ENCODE results near the gene MSX1.

The MSX1 gene

DNA sequence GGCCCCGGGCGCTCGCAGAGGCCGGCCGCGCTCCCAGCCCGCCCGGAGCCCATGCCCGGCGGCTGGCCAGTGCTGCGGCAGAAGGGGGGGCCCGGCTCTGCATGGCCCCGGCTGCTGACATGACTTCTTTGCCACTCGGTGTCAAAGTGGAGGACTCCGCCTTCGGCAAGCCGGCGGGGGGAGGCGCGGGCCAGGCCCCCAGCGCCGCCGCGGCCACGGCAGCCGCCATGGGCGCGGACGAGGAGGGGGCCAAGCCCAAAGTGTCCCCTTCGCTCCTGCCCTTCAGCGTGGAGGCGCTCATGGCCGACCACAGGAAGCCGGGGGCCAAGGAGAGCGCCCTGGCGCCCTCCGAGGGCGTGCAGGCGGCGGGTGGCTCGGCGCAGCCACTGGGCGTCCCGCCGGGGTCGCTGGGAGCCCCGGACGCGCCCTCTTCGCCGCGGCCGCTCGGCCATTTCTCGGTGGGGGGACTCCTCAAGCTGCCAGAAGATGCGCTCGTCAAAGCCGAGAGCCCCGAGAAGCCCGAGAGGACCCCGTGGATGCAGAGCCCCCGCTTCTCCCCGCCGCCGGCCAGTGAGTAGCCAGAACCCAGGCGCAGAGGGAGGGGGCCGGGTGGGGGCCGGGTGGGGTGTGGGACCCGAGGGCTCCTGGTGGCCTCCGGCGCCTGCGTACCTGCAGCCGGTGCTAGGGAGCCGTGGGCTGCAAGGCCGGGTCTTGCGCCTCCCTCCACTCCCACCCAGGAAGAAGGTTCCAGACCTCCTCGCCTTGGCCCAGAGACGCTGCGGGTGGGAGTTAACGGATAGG, 534 bp downstream of the MSX1 start:
- peak overlapping the region; percentile 80 for H3K4me3 Mint-ChIP-seq
- H3K9me3 Mint-ChIP-seq: no peaks in the 10 kb centered on the region
- no peak overlapping the region for H3K27ac Mint-ChIP-seq
- peaks cover 37% of the 10 kb centered on the region for H3K4me1 Mint-ChIP-seq (ENCODE audit: low read depth)
- H3K36me3 Mint-ChIP-seq (ENCODE audit: low read depth): no peaks in the 10 kb centered on the region
- H3K27me3 Mint-ChIP-seq: peaks cover 84% of the 10 kb centered on the region

DNA sequence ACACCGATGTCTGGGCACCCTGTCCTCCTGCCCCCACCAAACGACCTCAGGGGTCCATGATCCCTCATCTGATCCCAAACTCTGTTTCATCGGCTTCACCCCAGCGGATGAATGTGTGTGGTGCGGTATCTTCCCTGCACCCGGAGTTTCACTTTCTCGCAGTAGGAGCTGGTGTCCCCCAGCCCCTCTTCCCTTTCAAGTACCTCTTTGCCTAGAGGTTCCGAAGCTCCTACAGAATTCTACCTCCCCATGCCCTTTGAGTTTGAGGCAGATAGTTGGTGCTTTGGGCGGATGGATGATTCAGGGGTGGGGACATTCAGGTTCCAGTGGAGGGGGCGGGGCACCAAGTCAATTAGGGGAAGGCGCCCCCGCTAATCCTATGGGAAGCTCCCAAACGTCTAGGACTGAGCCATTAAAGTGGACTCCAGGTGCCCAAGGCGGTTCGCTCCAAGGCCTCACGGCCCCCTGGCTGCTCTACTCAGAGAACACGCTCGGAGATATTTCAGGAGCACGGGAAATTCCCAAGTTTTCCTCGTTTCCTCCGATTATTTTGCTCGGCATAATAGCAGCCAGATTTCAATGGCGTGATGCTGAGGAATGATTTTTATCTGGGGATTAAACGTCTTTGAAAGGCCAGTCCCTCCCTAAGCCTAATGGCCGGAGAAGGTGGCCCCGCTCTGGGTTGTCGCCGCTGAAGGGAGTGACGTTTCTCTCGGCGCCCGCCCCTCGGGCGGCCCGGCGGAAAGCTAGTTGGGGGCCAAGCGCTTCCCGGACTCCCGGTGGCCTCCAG, 1.3 kb downstream of the MSX1 start:
- H3K27me3 Mint-ChIP-seq: peaks cover 84% of the 10 kb centered on the region
- no peaks in the 10 kb centered on the region for H3K9me3 Mint-ChIP-seq
- peak overlapping the region; percentile 80 for H3K4me3 Mint-ChIP-seq
- H3K36me3 Mint-ChIP-seq (ENCODE audit: low read depth): no peaks in the 10 kb centered on the region
- peak overlapping the region; percentile 49 for H3K27ac Mint-ChIP-seq
- H3K4me1 Mint-ChIP-seq (ENCODE audit: low read depth): peaks cover 37% of the 10 kb centered on the region

DNA sequence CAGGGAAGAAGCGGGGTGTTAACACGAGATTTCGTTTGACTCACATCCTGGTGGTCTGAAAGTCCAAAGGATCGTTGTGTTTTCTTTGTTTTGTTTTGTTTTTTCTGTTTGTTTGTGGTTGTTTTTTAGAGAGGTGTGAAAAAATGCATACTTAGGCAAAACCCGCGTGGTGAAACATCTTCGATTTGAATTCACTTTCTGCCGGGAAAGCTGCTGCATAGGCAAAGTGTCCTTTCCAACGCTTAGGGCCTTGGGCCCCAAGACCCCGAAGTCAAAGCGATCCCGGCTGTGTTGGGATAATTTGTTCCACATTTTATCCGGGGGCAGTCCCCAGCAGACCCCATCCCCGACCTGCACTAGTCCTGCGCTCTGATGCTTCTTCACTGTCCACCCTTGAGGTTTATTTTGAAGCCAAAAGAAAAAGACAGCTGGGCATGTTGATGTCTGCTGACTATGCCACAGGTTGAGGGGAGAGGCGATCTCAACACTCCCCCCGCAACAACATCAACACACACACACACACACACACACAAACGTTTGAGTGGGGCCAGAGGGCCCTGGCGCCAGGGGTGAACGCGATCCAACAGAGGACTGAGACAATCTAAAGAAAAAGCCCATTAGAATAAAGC, 2.0 kb downstream of the MSX1 start:
- Mint-ChIP-seq H3K9me3 (no peaks in the 10 kb centered on the region), H3K27me3 (peaks cover 84% of the 10 kb centered on the region), H3K36me3 (ENCODE audit: low read depth) (peaks cover 4% of the 10 kb centered on the region), H3K4me3 (peak overlapping the region; percentile 37), H3K4me1 (ENCODE audit: low read depth) (peaks cover 41% of the 10 kb centered on the region), H3K27ac (peak overlapping the region; percentile 49)

DNA sequence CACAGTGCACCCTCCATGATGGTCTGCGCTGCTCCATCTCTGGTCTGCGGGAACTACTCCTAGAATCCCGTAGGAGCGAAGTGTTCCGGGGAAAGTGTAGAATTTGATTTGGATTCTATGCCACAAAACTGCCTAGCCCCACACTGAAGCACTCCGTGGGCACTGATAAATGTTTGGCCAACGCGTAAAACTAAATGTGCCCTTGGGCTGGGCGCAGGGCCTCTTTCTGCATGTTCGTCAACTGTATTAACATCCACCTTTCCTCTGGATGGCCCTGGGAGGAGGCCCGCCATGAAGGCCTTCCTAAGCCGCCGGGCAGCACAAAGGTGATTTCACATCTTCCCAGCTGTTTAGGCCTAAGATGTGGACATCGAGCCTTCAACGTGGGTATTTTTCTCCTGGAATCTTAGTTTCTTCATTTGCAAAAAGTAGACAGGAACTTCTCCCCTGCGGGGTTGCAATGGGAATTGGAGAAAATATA, 2.6 kb downstream of the MSX1 start:
- no peak overlapping the region for H3K27ac Mint-ChIP-seq
- no peak overlapping the region for H3K4me3 Mint-ChIP-seq
- H3K4me1 Mint-ChIP-seq (ENCODE audit: low read depth): peaks cover 41% of the 10 kb centered on the region
- no peaks in the 10 kb centered on the region for H3K9me3 Mint-ChIP-seq
- peaks cover 4% of the 10 kb centered on the region for H3K36me3 Mint-ChIP-seq (ENCODE audit: low read depth)
- H3K27me3 Mint-ChIP-seq: peaks cover 83% of the 10 kb centered on the region

DNA sequence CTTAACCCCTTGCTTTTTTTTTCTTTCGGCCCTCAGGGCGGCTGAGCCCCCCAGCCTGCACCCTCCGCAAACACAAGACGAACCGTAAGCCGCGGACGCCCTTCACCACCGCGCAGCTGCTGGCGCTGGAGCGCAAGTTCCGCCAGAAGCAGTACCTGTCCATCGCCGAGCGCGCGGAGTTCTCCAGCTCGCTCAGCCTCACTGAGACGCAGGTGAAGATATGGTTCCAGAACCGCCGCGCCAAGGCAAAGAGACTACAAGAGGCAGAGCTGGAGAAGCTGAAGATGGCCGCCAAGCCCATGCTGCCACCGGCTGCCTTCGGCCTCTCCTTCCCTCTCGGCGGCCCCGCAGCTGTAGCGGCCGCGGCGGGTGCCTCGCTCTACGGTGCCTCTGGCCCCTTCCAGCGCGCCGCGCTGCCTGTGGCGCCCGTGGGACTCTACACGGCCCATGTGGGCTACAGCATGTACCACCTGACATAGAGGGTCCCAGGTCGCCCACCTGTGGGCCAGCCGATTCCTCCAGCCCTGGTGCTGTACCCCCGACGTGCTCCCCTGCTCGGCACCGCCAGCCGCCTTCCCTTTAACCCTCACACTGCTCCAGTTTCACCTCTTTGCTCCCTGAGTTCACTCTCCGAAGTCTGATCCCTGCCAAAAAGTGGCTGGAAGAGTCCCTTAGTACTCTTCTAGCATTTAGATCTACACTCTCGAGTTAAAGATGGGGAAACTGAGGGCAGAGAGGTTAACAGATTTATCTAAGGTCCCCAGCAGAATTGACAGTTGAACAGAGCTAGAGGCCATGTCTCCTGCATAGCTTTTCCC, 3.4 kb downstream of the MSX1 start:
- Mint-ChIP-seq H3K36me3 (ENCODE audit: low read depth) (peaks cover 4% of the 10 kb centered on the region), H3K27ac (no peak overlapping the region), H3K4me1 (ENCODE audit: low read depth) (peaks cover 38% of the 10 kb centered on the region), H3K4me3 (no peak overlapping the region), H3K27me3 (peaks cover 76% of the 10 kb centered on the region), H3K9me3 (no peaks in the 10 kb centered on the region)

DNA sequence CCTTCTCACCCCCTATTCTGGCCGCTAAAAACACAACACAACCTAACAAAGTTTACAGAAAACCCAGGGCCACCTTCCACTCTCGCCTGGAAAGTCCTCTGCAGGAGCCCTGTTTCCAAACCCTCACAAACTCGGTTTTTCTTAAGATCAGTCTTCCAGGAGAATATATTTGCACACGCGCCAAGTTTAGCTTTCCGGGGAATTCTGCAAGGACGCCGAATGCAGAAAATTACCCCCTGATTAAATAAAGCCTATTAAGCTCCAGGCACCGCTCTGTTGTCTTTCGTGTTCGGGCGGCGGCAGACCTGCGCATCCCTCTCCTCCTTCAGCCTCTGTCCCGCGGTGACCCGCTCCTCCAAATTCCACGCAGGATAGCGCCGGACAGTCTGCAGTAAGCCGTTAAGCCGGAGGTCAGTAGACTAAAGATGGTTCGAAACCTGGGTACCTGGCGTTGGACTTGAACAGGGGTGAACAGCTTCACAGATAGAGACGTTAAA, 5.0 kb downstream of the MSX1 start:
- peaks cover 65% of the 10 kb centered on the region for H3K27me3 Mint-ChIP-seq
- peaks cover 34% of the 10 kb centered on the region for H3K4me1 Mint-ChIP-seq (ENCODE audit: low read depth)
- no peak overlapping the region for H3K27ac Mint-ChIP-seq

DNA sequence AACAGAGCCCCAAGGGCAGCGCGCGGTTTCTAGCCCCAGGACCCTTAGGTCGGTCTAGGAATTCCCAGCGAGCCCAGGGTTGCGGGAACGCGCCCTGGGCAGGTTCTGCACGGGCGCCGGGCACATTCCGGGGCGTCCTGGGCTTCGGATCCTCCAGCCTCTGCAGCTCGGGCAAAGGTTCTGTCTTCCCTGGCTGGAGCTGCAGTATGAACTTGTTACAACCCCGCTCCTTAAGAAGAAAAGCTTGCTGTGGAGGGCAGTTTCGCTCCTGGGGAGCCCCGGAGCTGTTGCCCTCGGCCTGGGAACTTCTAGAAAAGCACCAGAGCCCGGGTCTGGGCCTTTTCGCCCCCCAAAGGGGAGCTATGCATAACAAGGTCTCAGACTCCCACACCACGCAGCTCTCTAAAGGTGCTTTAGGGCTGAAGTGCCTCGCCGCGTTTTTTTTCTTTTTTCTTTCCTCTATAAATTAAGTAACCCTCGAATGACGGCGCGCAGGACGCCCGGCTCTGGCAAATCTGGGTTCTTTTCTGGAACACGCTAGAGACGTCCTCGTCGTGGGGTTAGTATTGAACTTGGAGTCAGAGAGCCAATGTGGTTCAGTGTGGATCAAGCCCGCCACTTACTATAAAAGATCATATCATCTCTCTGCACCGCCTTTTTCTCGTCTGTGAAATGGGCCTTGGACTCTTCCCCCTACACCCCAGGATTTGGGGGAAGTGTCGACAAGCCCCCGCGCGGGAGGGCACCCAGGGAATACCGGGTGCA, 5.7 kb downstream of the MSX1 start:
- Mint-ChIP-seq H3K4me1 (ENCODE audit: low read depth) (peaks cover 36% of the 10 kb centered on the region), H3K36me3 (ENCODE audit: low read depth) (peaks cover 4% of the 10 kb centered on the region), H3K9me3 (no peaks in the 10 kb centered on the region), H3K4me3 (peak overlapping the region; percentile 7), H3K27ac (no peak overlapping the region), H3K27me3 (peaks cover 72% of the 10 kb centered on the region)

More for the DNA sequence above, 5.0 kb downstream of the MSX1 start:
- H3K4me3 Mint-ChIP-seq: no peak overlapping the region
- H3K9me3 Mint-ChIP-seq: no peaks in the 10 kb centered on the region
- peaks cover 4% of the 10 kb centered on the region for H3K36me3 Mint-ChIP-seq (ENCODE audit: low read depth)

DNA sequence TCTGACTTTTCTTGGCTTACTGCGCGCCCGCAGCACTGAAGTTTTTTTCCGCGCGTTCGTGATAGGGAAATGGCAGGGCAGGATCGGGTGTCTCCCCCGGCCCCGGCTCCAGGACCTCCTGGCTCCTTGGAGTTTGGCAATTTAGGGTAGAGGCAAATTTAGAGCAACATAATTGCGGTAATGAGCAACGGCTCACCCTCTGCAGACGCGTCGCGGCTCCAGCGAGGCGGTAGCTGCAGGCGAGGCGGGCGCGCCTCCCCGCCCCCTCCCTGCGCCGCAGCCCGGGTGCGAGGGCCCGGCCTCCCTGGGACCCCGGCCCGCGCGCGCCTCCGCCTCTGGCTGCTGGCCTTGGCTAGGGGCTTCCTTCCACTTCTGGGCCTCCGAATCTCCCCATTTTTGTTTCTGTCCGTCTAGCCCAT, 6.2 kb downstream of the MSX1 start:
- H3K4me1 Mint-ChIP-seq (ENCODE audit: low read depth): peaks cover 33% of the 10 kb centered on the region
- H3K36me3 Mint-ChIP-seq (ENCODE audit: low read depth): peaks cover 4% of the 10 kb centered on the region
- peak overlapping the region; percentile 69 for H3K4me3 Mint-ChIP-seq
- H3K27me3 Mint-ChIP-seq: peaks cover 74% of the 10 kb centered on the region
- no peaks in the 10 kb centered on the region for H3K9me3 Mint-ChIP-seq
- no peak overlapping the region for H3K27ac Mint-ChIP-seq

DNA sequence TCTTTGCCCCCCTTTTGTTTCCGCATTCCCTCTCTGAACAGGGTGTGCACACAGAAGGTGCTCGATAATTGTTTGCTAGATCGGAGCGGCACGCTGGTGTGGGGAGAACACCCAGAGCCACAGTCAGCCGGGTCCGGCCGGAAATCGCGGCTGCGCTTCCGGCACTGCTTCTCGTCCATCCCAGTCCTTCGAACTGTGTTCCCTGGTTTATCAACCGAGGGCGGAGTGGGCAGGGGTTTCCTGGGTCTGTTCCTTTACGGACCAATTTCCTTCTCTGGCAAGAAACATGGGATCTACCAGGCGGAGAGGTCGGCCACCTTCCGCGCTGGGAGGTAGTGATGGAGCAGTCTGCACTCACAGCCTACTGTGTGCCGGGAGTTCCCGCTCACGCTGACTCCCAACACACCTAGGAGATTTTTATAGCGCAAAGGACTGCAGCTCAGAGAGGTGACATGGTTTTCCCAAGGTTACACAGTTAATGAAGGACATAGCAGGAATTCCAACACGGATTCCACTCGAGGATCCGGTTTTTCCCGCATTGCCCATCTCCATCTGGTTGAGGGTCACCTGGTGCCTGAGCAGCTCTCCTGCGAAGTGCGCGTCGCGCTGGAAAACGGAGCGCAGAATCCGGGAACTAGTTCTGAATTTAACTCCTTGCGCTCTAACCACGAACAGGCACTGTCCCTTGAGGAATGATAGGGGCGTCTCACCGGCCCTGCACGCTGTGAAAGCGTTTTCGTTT, 6.8 kb downstream of the MSX1 start:
- Mint-ChIP-seq H3K9me3 (no peaks in the 10 kb centered on the region), H3K4me1 (ENCODE audit: low read depth) (peaks cover 32% of the 10 kb centered on the region), H3K36me3 (ENCODE audit: low read depth) (peaks cover 4% of the 10 kb centered on the region), H3K27ac (peak overlapping the region; percentile 76), H3K4me3 (peak overlapping the region; percentile 69), H3K27me3 (peaks cover 74% of the 10 kb centered on the region)

DNA sequence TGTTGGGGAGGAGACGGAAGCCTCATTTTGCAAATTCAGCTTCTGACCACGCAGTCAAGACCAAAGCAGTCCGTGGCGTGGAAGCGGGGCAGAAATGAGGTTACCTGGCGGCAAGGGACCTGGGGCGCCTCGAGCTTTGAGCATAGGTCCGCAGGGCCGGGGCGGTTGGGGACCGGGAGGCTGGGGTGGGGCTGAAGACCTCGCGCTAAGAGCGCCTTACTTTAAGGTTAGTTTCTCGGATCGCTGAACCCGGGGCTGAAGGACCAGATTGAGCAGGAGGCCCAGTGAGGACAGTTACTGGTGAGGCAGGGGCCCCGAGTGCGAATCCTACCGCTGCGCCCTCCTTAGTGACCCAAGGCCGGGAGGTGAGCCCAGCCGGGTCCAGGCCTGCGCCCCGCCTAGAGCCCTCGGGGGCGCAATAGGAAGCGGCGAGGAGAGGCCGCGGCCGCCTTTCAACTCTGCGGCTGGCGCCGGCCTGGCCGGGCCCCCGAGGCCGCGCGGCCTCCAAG, 7.5 kb downstream of the MSX1 start:
- H3K27me3 Mint-ChIP-seq: peaks cover 72% of the 10 kb centered on the region
- H3K27ac Mint-ChIP-seq: no peak overlapping the region
- peak overlapping the region; percentile 66 for H3K4me3 Mint-ChIP-seq
- peaks cover 4% of the 10 kb centered on the region for H3K36me3 Mint-ChIP-seq (ENCODE audit: low read depth)
- peaks cover 26% of the 10 kb centered on the region for H3K4me1 Mint-ChIP-seq (ENCODE audit: low read depth)
- no peaks in the 10 kb centered on the region for H3K9me3 Mint-ChIP-seq

DNA sequence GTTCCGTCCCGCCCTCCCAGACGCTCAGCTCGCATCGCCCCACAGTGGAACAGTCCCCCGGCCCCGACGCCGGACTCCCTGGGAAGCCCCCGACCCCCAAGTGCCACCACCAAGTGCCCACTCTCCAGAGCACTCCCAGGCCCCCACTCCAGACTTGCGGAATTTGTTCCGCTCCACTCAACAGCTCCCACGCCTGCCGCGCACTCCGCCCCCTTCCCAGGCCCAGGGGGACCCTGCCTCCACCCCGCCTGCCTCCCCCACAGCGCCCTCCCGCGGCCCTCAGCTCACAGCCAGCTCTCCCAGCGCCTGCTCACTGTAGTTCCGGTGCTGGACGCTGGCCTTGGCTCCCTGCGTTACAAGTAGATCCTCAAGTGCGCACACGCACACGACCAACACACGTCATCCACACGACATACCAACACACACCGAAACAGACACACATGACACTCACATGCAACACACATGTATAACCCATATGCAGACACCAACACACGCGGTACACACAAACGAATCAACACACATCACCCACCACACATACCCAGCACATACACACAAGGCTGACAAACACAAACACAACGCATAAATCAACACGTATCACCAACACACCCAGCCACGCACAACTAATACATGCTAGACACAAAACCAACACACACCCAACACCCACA, 8.0 kb downstream of the MSX1 start:
- Mint-ChIP-seq H3K4me3 (no peak overlapping the region), H3K27ac (no peak overlapping the region), H3K27me3 (peaks cover 72% of the 10 kb centered on the region), H3K9me3 (no peaks in the 10 kb centered on the region), H3K36me3 (ENCODE audit: low read depth) (peaks cover 4% of the 10 kb centered on the region), H3K4me1 (ENCODE audit: low read depth) (peaks cover 25% of the 10 kb centered on the region)

DNA sequence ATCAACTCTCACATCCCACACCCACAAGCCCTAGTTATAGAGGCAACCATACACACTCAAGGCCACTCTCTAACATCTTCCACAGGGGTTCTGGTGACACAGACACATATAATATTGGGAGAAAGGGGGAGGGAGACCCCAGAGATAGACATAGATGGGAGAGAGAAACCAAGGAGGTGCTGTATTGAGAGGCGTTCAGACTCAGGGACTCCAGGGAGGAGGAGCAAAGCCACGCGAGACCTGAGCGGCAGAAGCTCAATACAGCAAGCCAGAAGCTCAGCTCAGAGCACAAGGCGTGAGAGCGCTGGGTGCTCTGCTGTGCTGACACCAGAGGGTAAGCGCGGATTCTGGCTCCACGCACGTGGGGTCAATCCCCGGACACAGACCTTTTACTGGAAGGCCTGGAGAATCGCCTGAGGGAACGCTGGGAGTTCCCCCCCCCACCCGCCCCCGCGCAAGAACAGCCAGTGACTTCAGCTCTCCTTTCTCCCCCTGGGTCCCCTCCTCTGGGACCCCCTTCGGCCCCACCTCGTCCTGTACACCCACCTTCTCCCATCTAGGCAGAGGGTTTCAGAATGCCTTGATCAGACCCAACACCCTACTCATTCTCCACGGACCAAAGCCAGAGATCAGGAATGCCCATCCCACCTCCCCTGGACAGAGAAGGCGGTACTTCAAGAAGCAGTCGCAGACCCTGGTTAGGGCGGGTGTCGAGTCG, 8.7 kb downstream of the MSX1 start:
- peaks cover 71% of the 10 kb centered on the region for H3K27me3 Mint-ChIP-seq

More for the DNA sequence above, 8.7 kb downstream of the MSX1 start:
- H3K36me3 Mint-ChIP-seq (ENCODE audit: low read depth): peaks cover 4% of the 10 kb centered on the region
- no peak overlapping the region for H3K4me3 Mint-ChIP-seq
- no peak overlapping the region for H3K27ac Mint-ChIP-seq
- H3K4me1 Mint-ChIP-seq (ENCODE audit: low read depth): peaks cover 25% of the 10 kb centered on the region
- no peaks in the 10 kb centered on the region for H3K9me3 Mint-ChIP-seq

Data from stimulated activated naive CD8-positive, alpha-beta T cell treated with anti-CD3 and anti-CD28 coated beads, Interleukin-15, Interleukin-2, amounts not matched to agents 100 ng/mL and 50 ng/mL, for 24 hours (primary cell).